GM23338 (cell line): Measurements from ENCODE around the gene PTCD3.

Source experiments
- CREB1 ChIP-seq: fragments of 250-450 bp; sonication (Bioruptor Pico); IDR thresholded peaks from 2 replicates; pipeline ENCODE4 v1.5.0; 2020; ENCODE audit warnings: low read depth, mild to moderate bottlenecking, moderate library complexity
- EZH2 ChIP-seq: fragments of 200-600 bp; sonication (generic); IDR thresholded peaks from one replicate; pipeline ENCODE4 v1.8.0; 2017; ENCODE audit warnings: antibody characterized with exemption, mild to moderate bottlenecking, low read depth; ENCODE audit not compliant: unreplicated experiment
- EZH2phosphoT487 ChIP-seq: fragments of 200-600 bp; sonication (generic); IDR thresholded peaks from one replicate; pipeline ENCODE4 v1.8.1; 2018; ENCODE audit warnings: antibody characterized with exemption; ENCODE audit not compliant: unreplicated experiment
- JUNB ChIP-seq: IDR thresholded peaks from one replicate; pipeline ENCODE4 v1.6.1; 2016; ENCODE audit warnings: antibody characterized with exemption; ENCODE audit not compliant: unreplicated experiment
- POLR2AphosphoS5 ChIP-seq: IDR thresholded peaks from 2 replicates; pipeline ENCODE4 v1.6.1; 2016; ENCODE audit warnings: antibody characterized with exemption, low read depth
- TF ChIP-seq, protein P1 (sequence below), 2 experiments: fragments of 200-600 bp in 1 of 2; sonication (generic) in 1 of 2; conservative IDR thresholded peaks; 2 replicates each; pipeline versions ENCODE4 v1.5.1 to v1.6.1; 2016 to 2017; ENCODE audit warnings: antibody characterized with exemption in 2 of 2, low read depth in 2 of 2, mild to moderate bottlenecking in 2 of 2, moderate library complexity in 1 of 2
- TF ChIP-seq, protein P2 (sequence below): IDR thresholded peaks from one replicate; pipeline ENCODE4 v1.6.1; 2018; ENCODE audit warnings: antibody characterized with exemption; ENCODE audit not compliant: unreplicated experiment

DNA sequence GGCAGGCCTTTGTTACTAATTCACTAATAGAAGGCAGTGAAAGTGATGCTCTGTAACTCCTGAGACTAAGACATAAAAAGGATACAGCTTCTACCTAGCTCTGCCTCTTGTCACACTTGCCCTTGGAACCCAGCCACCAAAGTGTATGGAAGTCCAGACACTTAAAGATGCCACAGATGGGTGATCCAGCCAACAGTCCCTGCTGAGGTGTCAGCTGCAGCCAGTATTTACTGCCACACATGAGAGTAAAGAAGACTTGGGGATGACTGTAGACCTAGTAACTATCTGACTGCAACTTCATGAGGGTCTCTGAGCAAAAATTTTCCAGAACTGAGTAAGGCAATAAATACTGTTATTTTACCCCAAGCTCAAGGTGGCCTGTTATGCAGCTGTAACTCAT lies 80.4 kb downstream of the PTCD3 start:
- TF ChIP-seq, protein P1, sequence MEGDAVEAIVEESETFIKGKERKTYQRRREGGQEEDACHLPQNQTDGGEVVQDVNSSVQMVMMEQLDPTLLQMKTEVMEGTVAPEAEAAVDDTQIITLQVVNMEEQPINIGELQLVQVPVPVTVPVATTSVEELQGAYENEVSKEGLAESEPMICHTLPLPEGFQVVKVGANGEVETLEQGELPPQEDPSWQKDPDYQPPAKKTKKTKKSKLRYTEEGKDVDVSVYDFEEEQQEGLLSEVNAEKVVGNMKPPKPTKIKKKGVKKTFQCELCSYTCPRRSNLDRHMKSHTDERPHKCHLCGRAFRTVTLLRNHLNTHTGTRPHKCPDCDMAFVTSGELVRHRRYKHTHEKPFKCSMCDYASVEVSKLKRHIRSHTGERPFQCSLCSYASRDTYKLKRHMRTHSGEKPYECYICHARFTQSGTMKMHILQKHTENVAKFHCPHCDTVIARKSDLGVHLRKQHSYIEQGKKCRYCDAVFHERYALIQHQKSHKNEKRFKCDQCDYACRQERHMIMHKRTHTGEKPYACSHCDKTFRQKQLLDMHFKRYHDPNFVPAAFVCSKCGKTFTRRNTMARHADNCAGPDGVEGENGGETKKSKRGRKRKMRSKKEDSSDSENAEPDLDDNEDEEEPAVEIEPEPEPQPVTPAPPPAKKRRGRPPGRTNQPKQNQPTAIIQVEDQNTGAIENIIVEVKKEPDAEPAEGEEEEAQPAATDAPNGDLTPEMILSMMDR (conservative IDR thresholded peaks at IDR 0.05; ENCODE audit: low read depth in 2 of 2): no peak
- TF ChIP-seq, protein P2, sequence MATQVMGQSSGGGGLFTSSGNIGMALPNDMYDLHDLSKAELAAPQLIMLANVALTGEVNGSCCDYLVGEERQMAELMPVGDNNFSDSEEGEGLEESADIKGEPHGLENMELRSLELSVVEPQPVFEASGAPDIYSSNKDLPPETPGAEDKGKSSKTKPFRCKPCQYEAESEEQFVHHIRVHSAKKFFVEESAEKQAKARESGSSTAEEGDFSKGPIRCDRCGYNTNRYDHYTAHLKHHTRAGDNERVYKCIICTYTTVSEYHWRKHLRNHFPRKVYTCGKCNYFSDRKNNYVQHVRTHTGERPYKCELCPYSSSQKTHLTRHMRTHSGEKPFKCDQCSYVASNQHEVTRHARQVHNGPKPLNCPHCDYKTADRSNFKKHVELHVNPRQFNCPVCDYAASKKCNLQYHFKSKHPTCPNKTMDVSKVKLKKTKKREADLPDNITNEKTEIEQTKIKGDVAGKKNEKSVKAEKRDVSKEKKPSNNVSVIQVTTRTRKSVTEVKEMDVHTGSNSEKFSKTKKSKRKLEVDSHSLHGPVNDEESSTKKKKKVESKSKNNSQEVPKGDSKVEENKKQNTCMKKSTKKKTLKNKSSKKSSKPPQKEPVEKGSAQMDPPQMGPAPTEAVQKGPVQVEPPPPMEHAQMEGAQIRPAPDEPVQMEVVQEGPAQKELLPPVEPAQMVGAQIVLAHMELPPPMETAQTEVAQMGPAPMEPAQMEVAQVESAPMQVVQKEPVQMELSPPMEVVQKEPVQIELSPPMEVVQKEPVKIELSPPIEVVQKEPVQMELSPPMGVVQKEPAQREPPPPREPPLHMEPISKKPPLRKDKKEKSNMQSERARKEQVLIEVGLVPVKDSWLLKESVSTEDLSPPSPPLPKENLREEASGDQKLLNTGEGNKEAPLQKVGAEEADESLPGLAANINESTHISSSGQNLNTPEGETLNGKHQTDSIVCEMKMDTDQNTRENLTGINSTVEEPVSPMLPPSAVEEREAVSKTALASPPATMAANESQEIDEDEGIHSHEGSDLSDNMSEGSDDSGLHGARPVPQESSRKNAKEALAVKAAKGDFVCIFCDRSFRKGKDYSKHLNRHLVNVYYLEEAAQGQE: no peak
- TF ChIP-seq EZH2phosphoT487 (no peak), JUNB (no peak), POLR2AphosphoS5 (no peak), EZH2 (no peak), CREB1 (CRISPR knock-in tag) (no peak)
